HUES6 (cell line): ENCODE measurements around the gene CUBN.

Source experiments
- H3K27ac ChIP-seq: 2 replicates; pipeline ENCODE4 v1.7.0; 2013; ENCODE audit warnings: low read depth, mild to moderate bottlenecking, low read length, inconsistent platforms
- H3K27me3 ChIP-seq: 2 replicates; pipeline ENCODE4 v1.6.1; 2013; ENCODE audit warnings: low read length; ENCODE audit not compliant: control insufficient read depth, insufficient read depth
- H3K36me3 ChIP-seq: 2 replicates; pipeline ENCODE4 v1.6.1; 2013; ENCODE audit warnings: low read length; ENCODE audit not compliant: control insufficient read depth, insufficient read depth
- H3K4me1 ChIP-seq: 2 replicates; pipeline ENCODE4 v1.6.1; 2013; ENCODE audit warnings: low read length; ENCODE audit not compliant: control insufficient read depth, insufficient read depth
- H3K4me3 ChIP-seq: 2 replicates; pipeline ENCODE4 v1.5.1; 2013; ENCODE audit warnings: low read depth, low read length
- H3K9ac ChIP-seq: one replicate; pipeline ENCODE4 v1.6.1; 2013; ENCODE audit warnings: mild to moderate bottlenecking, low read length
- H3K9me3 ChIP-seq: 2 replicates; pipeline ENCODE4 v1.6.1; 2013; ENCODE audit warnings: low read depth, low read length; ENCODE audit not compliant: control insufficient read depth, insufficient read depth

CUBN gene

GRCh38 chr10:16934461-16934860 lies 195.2 kb downstream of the CUBN start:
- H3K9me3 ChIP-seq = no peaks in the 10 kb centered on the region
- H3K27me3 ChIP-seq = no peaks in the 10 kb centered on the region
- H3K4me3 ChIP-seq = no peak overlapping the region
- no peak overlapping the region for H3K27ac ChIP-seq
- no peaks in the 10 kb centered on the region for H3K36me3 ChIP-seq
- no peak overlapping the region for H3K9ac ChIP-seq
- H3K4me1 ChIP-seq = peaks cover under 1% of the 10 kb centered on the region; the same call in 1 of the 2 replicates

- H3K27ac ChIP-seq = no peak overlapping the region
- H3K9ac ChIP-seq = no peak overlapping the region
- no peaks in the 10 kb centered on the region for H3K36me3 ChIP-seq
- H3K27me3 ChIP-seq = no peaks in the 10 kb centered on the region
- no peaks in the 10 kb centered on the region for H3K9me3 ChIP-seq
- peaks cover 7% of the 10 kb centered on the region; the same call in 1 of the 2 replicates for H3K4me1 ChIP-seq
- H3K4me3 ChIP-seq = no peak overlapping the region
These were observed 195.8 kb downstream of the CUBN start for GRCh38 chr10:16933783-16934182.

DNA sequence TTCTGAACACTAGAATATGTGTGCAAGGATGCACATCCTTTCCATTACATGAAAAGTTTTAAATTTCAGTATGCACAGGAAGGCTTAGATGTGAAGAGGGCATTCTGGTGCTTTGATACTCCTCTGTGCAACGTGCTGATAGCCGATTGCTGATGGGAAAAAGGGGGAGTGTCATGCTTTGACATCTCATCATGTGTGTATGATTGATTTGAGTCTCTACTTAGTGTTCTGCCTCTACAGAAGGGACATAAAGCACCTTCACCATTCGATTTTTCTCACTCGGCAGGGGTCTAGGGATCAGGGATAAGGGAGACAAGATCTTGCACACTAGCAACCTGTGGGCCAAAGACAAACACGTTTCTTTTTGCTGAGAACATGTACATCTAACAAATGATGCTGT lies 197.7 kb downstream of the CUBN start:
- no peaks in the 10 kb centered on the region for H3K27me3 ChIP-seq
- H3K36me3 ChIP-seq = no peaks in the 10 kb centered on the region
- H3K4me3 ChIP-seq = no peak overlapping the region
- H3K4me1 ChIP-seq = peaks cover 8% of the 10 kb centered on the region; the same call in 1 of the 2 replicates
- no peak overlapping the region for H3K27ac ChIP-seq
- H3K9me3 ChIP-seq = no peaks in the 10 kb centered on the region
- H3K9ac ChIP-seq = no peak overlapping the region

DNA sequence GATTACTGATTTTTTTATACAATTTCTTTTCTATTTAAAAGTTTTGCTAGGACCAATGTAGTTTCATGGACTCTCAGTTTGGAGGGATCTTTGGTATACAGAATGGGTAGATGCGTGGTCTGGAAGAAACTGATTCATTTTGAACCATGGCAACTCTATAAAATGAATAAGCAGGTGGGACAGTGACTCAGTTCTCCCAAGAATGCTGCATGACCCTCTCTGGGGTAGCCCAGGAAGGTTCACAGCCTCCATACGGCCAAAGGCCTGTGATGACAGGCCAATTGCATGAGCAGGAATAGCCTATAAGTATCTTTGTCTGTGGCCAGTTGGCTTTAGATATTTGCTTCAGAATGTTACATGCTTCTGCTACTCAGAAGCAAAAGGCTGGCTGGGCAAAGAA lies 199.1 kb downstream of the CUBN start:
- no peaks in the 10 kb centered on the region for H3K9me3 ChIP-seq
- H3K27me3 ChIP-seq = no peaks in the 10 kb centered on the region
- no peak overlapping the region for H3K4me3 ChIP-seq
- H3K36me3 ChIP-seq = no peaks in the 10 kb centered on the region
- peaks cover 8% of the 10 kb centered on the region; the same call in 1 of the 2 replicates for H3K4me1 ChIP-seq
- H3K9ac ChIP-seq = no peak overlapping the region
- no peak overlapping the region for H3K27ac ChIP-seq

GRCh38 chr10:16929069-16929468 lies 200.5 kb downstream of the CUBN start:
- Histone ChIP-seq H3K36me3 (no peaks in the 10 kb centered on the region), H3K27me3 (no peaks in the 10 kb centered on the region), H3K9ac (no peak overlapping the region), H3K27ac (no peak overlapping the region), H3K9me3 (no peaks in the 10 kb centered on the region), H3K4me1 (peaks cover 8% of the 10 kb centered on the region; the same call in 1 of the 2 replicates), H3K4me3 (no peak overlapping the region)

DNA sequence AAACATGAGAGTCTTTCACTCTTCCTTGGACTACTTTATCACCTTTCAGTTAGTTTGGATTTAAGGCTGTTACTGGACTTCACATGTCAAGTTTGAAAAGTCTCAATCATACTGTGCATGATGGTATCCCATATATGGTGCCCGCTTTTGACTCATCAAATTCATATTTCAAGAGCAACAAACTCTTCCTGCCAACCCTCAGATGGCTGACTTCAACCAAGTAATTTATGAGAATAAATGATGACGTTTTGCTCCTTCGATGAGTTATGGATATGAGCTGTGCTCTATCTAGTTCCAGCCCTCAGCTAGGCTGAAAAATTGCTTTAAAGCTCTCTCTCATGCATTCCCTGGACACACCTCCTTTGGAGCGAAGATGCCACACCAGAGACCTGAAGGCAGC lies 202.1 kb downstream of the CUBN start:
- H3K36me3 ChIP-seq = no peaks in the 10 kb centered on the region
- no peaks in the 10 kb centered on the region for H3K27me3 ChIP-seq
- H3K27ac ChIP-seq = no peak overlapping the region
- H3K4me3 ChIP-seq = no peak overlapping the region
- no peak overlapping the region for H3K9ac ChIP-seq
- H3K4me1 ChIP-seq = peaks cover 8% of the 10 kb centered on the region; the same call in 1 of the 2 replicates
- H3K9me3 ChIP-seq = no peaks in the 10 kb centered on the region

DNA sequence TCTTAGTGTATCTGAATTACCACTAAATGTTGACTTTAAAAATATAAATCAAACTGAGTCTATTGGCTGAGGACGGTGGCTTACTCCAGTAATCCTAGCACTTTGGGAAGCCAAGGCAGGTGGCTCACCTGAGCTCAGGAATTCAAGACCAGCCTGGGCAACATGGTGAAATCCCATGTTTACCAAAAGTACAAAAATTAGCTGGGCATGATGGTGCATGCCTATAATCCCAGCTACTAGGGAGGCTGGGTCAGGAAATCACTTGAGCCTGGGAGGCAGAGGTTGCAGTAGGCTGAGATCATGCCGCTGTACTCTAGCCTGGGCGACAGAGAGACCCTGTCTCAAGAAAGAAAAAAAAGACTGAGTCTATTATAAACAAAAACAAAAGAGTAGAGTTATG lies 205.9 kb downstream of the CUBN start:
- no peaks in the 10 kb centered on the region for H3K4me1 ChIP-seq
- no peaks in the 10 kb centered on the region for H3K36me3 ChIP-seq
- H3K9ac ChIP-seq = no peak overlapping the region
- no peak overlapping the region for H3K4me3 ChIP-seq
- H3K9me3 ChIP-seq = no peaks in the 10 kb centered on the region
- H3K27me3 ChIP-seq = no peaks in the 10 kb centered on the region
- no peak overlapping the region for H3K27ac ChIP-seq

GRCh38 chr10:16923309-16923708 lies 206.3 kb downstream of the CUBN start:
- Histone ChIP-seq H3K9ac (no peak overlapping the region), H3K4me3 (no peak overlapping the region), H3K27me3 (no peaks in the 10 kb centered on the region), H3K9me3 (no peaks in the 10 kb centered on the region), H3K27ac (no peak overlapping the region), H3K36me3 (no peaks in the 10 kb centered on the region), H3K4me1 (no peaks in the 10 kb centered on the region)

GRCh38 chr10:16919121-16919982 lies 210.3 kb downstream of the CUBN start:
- H3K4me3 ChIP-seq = no peak overlapping the region
- no peaks in the 10 kb centered on the region for H3K9me3 ChIP-seq
- H3K4me1 ChIP-seq = no peaks in the 10 kb centered on the region
- no peaks in the 10 kb centered on the region for H3K27me3 ChIP-seq
- no peak overlapping the region for H3K27ac ChIP-seq
- no peak overlapping the region for H3K9ac ChIP-seq
- H3K36me3 ChIP-seq = no peaks in the 10 kb centered on the region

GRCh38 chr10:16916496-16916895 lies 213.1 kb downstream of the CUBN start:
- Histone ChIP-seq H3K36me3 (no peaks in the 10 kb centered on the region), H3K27me3 (no peaks in the 10 kb centered on the region), H3K9ac (no peak overlapping the region), H3K27ac (no peak overlapping the region), H3K9me3 (no peaks in the 10 kb centered on the region), H3K4me3 (no peak overlapping the region), H3K4me1 (no peaks in the 10 kb centered on the region)

GRCh38 chr10:16915300-16915699 lies 214.3 kb downstream of the CUBN start:
- Histone ChIP-seq H3K36me3 (no peaks in the 10 kb centered on the region), H3K4me3 (no peak overlapping the region), H3K9ac (no peak overlapping the region), H3K4me1 (no peaks in the 10 kb centered on the region), H3K27ac (no peak overlapping the region), H3K9me3 (no peaks in the 10 kb centered on the region), H3K27me3 (no peaks in the 10 kb centered on the region)
